HCEC 1CT (cell line): ENCODE data around the gene HOXB5.
A peak's percentile ranks its signal among the peaks of the same experiment; 100 is the strongest.

Experiments
- DNase-seq: peaks from one replicate; pipeline ENCODE4 v3.0.0-alpha.2; 2017

The HOXB5 gene

DNA sequence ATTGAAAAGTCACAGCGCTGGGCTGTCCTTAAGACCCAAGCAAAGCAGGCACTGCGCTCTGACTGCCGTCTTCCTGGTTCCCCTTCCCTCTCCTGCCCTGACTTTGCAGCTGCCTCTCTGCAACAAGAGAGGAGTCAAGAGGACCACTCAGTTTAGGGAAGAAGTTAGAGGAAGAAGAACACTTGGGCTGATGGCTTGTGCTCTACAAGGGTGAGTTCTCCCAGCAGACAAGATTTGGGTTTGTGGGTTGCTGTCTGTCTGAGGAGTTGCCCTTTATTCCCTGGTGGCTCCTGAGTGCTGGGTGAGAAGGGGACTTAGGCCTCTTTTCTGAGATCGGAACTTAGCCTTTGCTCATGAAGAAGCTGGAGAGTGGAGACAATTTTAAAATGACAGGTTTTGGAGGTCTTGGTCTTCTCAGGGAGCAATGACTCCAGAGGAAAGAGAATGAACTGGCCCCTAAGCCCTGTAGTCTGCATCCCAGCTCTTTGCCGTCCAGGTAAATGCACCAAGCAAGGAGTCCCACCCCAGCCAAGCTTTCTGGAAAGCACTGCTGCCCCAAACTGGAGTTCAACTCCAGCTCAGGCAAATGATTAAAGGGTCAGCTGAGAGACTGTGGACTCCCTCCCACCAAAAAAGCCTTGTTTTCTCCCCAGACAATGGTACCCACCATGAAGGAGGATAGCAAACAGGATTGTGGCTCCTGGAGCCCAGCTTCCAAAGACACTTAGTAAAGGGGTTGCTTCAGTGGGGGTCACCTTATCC, 35.3 kb upstream of the HOXB5 start:
- no peak for DNase-seq

DNA sequence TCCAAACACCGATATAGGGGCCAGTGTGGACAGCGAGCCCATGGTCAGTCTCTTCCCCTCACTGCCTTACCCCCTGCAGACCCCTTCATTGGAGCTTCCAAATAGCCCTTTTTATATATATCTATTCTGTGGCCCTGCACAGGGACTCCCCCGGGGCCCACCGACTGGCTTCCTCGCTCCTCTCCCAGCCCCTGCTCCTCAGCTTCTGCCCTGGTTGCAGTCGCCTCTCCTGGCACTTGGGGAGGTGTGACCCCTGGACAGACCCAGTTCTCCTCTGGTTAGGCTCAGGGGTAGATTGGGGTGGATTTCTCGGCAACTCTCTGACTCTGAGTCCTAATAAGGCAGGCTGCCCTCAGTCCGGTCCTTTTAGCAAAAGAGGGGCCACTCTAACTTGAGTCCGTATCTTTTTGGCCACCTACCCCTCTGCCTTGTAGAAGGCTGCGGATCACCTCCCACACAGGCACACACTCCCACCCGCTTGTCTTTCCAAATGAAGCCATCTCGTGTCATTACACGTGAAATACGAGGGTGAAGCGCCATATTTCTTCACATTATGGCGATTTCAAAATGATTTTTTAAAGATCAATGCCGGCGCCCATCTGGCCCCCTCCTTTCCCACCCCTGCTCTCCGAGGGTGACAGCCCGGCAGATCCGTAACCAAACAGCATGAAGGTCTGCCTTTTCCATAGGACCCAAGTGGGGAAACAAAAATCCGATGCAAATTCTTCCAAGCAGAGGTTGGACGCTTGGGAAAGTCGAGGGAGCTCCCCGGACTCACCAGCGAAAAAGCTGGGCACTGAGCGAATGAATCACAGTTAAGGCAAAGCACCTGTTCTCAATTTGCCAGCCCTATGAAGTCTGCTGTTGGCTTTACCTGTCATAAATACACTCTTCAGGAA, 34.3 kb upstream of the HOXB5 start:
- no peak for DNase-seq

DNA sequence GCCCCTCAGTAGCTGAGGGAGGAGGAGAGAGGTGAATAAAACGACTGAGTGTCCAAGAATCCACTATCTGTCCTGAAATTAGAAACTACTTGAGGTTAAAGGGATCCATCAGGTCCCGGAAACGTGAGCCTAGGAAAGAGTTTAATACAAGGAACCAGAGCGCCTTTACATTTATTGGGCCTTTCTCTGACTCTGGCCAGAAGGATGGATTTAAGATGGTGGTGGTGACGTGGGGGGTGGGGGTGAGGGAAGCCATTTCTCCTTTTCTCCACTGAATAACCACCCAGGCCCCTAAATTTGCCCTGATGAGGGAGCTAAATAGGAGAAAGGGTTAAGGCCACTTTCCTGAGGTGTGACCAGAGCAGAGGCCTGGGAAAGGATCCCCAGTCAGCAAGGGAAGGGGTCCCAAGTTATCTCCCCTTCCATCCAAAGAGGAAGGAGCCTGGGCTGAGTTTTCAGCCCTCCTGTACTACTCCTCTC, 33.6 kb upstream of the HOXB5 start:
- DNase-seq = no peak

DNA sequence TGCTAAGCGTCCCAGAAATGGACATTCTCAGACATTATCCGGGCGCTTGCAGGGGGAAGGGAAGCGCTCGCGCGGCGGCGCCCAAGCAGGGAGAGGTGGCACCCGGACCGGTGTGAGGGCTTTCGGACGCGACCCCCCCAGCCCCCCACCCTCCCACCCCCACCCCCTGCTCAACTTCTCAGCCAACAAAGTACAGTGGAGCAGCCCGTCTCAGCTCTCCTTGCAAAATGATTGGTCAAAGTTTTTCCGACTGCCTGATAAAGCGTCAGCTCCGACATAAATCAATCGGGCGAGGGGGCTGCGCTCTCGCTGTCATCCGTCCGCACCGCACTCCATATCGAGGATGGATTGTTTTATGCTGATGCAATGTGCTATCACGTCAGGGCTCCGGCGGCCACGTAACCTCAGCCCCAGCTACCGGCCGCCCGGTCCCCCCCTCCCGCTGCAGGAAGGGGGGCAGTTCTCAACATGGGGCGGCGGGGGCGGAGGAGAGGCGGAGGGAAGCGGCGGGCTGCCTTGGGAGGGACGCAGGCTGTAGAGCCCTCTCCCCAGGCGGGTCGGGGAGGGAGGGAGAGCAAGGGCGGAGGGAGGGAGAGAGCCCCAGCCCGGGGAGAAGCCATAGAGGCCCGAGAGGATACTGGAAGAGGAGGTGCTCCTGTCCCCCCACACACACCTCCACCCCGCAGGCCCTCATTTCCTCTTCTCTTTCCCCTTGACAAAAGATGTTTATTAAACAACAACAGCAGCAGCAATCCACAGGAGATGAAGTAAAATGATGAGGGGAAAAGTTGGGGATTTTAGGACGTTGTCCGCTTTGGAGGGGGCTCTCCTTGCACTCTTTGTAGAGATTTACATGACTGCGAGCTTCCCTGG, 32.9 kb upstream of the HOXB5 start, which contains the start of gene HOXB9:
Gene HOXB9, minus strand, starts transcription at position 114 of the 873 bp plus-strand sequence. Its CDS starts 89 bp downstream, at position 25.
- peak; percentile 38 for DNase-seq

DNA sequence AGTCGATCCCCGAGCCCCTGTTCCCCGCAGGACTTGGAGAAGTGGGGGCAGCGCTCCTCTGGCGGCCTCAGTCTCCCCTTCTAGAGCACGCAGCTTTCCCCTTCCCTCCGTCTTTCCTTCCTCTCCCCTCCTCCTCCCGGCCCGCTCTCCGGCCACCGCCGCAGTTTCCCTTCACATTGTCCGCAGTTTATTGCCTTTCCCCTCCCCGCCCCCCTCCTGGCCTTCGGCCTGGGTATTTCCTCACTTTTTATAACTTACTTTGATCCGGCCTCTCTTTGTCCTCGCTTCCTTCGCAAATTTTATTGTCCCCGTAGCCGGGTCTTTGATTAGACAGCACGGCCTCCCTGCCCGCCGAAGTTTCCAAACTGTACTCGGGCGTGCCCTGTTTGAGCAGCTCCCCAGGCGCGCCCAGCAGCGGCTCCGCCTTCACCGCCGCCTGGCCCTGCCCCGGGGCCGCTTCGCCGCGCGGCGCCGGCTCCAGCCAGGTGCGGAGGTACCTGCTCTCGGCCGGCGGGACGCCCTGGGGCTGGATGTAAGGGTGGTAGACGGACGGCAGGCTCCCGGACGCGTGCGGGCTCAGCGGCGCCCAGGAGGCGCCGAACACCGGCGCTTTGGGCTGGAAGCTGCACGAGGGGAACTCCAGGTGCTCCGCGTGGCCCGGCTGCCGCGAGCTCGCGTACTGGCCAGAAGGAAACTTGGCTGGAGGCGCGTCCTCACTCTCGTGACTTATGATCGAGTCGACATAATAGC, 32.1 kb upstream of the HOXB5 start:
- DNase-seq = no peak

DNA sequence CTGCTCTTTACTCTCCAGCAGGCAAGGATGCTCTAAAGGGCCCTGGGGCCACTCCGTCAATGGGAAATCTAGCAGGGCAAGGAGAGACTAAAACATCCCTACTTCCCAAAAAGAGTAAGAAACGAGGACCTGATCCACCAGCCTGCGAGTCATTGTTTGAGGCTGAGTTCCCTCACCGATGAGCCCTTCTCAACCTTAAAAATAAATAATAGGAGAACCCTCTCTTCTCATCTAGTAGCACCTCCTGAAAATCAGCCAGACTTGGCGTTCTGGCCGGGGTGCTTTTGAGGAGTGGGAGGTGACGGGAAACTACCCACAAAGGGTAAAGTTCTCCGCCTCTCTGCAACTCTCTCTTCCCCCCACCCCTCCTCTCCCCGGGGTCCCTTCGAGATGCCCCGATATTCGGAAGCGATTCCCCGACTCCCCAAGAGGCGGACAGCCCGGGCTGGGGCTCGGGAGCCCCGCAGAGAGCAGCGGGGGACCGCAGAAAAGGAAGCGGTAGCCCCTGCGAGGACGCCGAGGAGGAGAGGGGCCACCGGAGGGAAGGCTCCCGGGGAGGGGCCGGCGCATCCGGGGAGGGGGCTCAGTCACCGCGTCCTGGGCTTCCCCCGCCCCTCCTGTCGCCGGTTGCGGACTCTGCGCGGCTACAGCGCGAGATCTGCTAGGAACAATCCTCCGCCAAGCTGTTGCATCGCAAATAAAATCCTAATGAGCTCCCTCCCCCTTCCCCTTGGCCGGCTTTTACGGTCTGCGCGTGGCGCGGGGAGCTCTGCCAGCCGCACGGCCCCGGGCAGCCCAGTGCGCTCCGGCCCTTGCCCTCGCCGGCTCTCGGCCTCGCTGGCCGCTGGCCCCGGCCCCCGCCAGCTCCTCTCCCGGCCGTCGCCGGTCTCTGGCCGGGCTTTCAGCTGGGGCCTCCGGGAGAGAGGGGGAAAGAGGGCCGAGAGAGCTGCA, 31.2 kb upstream of the HOXB5 start:
- no peak for DNase-seq

DNA sequence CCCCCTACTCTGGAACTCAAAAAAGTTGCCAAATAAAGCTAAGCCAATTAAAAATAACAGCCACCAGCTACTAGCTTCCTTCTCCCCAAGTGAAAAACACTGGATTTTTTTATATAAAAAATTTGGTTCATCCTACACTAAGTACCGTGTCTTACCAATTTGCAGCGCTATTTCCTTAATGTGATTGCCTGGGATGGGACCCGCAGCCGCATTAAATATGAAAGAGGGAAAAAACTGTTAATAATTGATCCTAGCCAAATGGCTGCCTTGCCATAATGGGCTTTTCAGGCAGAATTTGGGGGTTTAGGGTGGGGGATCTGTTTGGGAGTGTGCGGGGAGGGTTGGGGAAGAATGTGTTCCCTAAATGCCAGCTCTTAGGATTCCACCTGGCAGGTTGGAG, 30.5 kb upstream of the HOXB5 start:
- DNase-seq = no peak

DNA sequence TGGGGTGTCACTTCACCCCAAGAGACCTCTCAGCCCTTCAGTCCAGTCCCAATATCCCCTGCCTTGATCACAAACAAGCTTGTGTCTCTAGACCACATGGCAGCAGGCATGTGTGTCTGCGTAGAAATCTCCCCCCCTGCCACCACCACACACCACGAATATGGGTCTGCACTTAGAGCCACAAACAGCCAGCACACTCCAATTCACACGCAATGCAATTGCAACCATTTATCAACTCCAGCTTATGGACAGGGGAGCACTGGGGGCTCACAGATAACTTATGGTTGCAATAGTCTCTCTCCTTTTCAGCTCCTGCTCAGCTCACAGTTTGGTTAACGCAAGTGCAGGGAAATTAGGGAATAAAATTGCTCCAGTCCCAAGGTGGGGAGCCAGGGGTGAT, 30.0 kb upstream of the HOXB5 start:
- no peak for DNase-seq

DNA sequence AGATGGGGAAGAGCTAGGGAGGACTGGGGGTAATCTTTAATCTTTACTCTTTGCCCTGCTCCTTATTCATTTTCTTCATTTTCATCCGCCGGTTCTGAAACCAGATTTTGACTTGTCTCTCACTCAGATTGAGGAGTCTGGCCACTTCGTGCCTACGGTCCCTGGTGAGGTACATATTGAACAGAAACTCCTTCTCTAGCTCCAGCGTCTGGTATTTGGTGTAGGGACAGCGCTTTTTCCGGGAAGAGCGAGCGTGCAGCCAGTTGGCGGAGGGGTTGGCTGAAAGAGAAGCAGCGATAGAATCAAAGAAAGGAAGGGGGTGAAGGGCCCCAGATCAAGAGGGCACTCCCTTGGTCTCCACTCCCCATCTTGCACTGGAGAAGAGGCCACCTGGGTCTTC, 29.3 kb upstream of the HOXB5 start:
- DNase-seq = no peak

DNA sequence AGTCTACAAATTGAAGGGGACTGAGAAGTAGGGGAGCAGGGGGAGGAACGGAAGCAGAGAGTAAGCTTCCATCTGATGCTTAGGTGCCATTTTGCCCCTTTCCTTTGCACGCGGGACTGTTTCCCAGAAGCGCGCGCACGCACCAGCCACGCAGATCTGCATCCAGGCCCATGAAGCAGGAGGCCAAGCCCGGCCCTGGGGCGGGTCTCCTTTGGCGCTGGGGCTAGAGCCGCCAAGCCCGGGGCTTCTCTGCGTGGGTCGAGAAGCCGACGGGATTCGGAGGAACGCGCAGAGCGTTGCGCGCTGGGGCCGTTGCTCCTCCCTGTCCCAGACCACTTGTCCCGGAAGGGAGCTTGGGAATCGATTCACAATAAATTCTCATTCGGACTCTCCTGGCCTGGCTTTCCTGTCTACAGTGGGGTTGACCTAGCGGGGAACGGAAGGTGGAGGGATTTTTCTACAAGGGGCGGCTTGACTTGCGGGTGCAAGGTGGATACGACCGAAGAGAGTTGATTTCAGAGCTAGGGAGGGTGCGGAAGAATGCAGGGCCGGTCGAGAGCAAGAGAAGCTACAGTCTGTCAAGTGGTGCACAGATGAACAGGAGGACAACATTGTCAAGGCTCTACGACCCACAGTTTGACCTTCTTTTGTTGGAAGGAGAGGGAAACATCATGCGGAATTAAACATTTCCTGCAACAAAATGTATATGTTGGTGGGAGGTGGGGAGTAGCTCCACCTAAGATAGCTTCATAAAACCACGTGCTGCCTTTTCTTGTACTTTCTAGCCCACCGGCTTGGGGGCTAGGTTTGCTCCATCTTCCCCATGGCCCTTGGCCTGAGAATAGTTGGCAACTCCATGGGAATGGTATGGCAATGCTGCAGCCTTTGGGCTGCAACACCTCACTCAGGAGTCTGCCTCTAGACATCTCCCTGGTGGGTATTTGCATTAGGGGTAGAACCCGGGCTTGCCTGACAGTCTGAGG, 28.1 kb upstream of the HOXB5 start:
- no peak for DNase-seq

DNA sequence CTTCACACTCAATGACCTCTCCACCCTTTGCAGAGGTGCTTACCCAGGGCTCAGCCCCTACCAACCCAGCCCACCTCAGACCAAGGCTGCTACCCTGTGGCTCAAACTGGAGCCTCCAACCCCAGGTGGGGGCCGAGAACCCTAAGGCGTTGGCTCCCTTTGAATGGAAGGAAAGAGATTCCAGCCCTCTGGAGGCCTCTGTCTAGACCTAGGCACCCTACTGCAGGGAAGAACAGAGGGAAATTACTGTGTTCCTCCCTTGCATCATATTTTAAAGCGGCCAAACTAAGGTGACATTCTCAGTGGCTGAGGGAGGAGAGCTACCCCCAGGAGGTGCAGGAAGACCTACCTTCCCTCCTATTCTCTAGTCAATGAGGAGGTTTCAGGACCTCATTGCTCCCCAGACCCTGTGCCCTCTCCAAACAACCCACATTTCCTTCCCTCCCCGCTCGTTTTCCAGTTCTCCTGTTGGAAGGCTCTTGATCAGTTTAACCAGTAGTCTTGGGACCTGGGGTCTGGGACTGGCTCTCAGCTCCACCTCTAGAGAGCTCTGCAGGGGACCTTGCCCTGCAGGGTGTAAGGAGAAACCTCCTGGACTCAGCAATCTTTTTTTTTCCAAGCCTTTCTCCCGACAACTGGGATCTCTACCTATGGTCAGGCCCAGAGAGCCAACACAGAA, 27.0 kb upstream of the HOXB5 start:
- DNase-seq = no peak

DNA sequence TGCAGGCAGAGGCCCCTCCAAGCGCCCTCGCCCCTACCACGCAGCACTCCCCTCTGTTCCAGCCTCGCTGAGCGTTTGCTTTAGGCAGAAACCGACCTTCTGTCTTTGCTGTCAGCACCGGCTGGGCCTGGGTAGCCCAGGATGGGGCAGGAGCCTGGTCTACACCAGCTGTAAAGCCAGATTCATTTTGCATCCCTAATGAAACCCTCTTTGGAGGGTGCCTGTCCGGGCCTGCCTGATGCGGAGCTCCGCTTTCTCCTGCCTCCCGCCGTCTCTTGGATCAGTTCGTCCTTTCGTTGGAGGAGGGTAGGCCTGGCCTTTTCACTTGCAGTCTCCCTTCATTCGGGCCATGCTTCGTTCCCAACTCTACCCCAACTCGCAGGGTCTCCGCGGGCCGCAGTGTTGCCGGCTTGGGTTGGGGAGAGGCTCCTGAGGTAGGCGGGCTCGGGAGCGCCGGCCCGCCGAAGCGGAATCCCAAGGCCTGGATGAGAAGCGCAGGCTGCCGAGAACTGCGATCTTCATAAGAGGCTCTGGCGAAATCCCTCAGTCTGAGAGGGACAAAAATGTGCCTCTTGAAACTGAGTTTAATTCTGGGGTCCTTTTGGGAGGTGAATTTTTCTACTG, 26.4 kb upstream of the HOXB5 start:
- DNase-seq = no peak

DNA sequence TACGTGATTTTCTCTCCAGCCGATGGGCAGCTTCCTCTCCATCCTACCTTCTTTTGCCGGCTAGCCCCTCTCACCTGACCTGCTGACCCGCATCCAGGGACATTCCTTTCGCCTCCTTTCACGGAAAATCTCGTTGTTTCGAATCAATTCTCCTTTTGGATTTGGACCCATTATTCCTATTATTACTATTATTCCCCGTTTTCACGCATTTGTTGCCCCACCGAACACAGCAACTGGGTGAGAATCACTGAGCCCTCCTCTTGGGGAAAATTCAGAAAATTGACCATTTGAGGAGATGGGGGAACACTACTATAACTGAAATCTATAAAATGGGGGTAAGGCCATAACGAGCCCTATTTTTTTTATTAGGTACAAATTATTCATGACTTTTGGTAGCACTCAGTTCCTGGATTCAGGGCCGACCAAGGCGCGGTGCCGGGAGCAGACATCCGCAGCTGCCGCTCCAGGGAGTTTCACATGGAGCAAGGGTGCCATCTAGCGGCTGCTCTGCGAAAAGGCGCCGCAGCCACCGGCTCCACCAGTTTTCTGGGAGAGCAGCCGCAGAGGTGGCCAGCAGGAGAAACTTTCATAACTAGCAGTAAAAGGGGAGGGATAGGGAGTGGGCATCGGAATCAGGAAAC, 24.8 kb upstream of the HOXB5 start:
- DNase-seq = peak; percentile 81

DNA sequence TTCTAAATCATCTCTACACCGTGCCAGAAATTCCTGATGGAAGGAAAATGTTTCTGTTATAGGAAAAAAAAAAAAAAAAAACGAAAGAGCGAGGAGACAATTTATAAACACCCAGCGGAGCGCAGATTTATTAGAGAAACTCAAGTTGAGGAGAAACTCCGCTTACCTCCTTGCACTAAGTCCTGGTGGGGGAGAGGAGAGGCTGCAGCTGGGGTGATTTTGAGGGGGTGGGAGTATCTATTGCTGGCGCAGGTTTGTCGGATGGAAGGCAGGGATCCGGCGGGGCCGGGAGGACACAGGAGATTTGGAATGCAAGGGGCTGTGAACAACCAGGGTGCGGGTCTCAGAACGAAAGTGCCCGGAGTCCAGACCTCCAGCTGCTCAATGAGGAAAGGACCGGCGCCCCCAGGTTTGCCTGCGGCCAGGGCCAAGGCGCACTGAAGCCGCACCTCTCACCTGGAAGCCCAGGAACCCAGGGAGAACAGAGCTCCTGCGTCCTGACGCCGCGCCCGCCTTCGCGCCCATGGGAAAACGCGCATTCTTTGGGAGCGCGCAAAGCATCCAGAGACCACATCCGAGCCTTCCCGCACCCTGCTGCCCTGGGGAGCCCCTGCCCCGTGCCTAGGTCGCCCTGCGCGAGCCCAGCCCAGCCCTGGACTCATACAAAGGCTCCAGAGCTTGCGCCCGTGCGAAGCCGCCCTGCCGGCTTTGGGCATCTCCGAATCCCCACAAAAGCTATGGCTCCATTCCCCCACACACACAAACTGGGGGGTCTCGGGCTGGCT, 24.1 kb upstream of the HOXB5 start:
- no peak for DNase-seq

DNA sequence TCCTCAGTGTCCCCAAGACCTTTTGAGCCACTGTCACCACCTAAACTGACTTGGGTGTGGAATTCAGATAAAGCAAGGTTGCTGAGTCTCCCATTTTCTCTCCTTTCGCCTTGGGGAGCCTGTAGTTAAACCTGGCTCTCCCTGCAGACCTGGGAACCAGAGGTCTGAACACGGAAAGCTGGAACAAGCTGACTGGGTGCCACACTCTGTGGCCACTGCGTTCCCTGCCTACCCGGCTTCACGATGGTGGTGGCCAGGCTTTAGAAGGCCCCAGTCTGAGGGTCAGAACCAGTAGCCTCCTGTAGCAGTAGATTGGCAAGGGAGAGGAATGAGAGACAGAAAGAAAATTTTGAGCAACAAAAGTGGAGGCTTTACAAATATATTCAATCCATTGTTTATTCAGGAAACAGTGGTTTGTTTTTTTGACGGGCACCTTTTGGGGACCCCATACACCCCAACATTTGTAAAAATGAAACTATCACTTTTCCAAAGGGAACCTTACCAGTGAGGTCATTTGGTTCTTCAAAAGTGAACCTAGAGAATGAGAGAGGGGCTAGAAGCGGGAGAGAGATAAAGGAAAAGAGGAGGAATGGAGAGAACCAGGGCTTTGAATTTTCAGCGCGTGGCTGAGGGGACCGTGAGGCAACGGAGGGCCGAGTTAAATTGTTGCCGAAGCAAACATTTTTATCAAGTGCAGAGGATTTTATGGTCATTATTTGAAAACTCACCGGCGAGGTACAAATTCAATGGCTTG, 23.3 kb upstream of the HOXB5 start:
- DNase-seq = no peak

DNA sequence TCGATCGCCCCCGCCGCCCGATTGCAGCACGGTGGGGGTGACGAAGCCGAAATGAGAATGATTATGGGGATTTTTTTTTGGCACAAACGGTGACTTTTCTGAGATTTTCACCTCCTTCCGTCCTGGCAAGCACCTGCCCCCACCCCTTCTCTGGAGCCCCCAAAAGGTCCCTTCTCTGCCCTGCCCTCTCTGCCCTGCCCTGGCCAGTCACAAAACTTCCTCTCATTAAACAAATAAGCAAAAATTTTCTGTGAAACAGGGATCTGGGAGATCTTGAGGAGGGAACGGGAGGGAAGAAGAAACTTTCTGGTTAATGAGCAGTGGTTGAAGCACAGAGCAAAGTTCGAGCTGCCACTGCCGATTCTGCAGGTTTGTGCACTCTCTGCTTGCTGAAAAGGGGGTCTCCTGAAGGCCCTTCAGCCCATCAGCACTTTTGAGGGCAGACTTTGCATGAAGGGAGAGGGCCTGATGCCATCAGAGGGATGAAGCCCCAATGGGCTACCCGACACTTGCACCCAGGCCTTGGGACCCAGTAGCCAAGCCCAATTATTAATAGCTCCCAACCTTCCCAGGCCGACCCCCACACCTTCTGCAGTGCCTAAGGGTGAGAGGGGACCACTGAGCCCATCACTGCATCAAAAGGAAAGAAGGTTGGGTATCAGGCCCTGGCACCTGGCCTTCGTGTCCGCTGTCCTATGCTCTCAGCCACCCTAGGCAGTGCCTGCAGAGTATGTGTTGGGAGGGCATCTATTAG, 22.6 kb upstream of the HOXB5 start:
- no peak for DNase-seq
